Activated CD4-positive, alpha-beta T cell treated with anti-CD3 and anti-CD28 coated beads, Interleukin-2, amount 10 ng/mL, durations not matched to agents 7 days and 5 days (primary cell): ENCODE measurements around the gene AQP6. TPM values are rescaled to one million over a fixed set of nuclear protein-coding genes. Genes with fewer than 3 reads are reported as not detected.

Experiments
- CTCF ChIA-PET: fragments of 350-600 bp; sonication (Branson Sonifier 250); formaldehyde crosslinking; loops from one replicate; lab custom pipeline; 2021; ENCODE audit warnings: antibody characterized with exemption; lab: Charles Lee
- POLR2A ChIA-PET: fragments of 350-600 bp; sonication (Branson Sonifier 250); formaldehyde crosslinking; loops from one replicate; lab custom pipeline; 2021; ENCODE audit warnings: antibody characterized with exemption; lab: Charles Lee
- DNase-seq: peaks from one replicate; pipeline ENCODE4 v3.0.0-alpha.2; 2020
- H3K27ac Mint-ChIP-seq: one replicate; pipeline ENCODE4 v1.8.0; 2021; ENCODE audit warnings: mild to moderate bottlenecking, moderate library complexity, mixed read lengths
- H3K27me3 Mint-ChIP-seq: one replicate; pipeline ENCODE4 v1.8.0; 2021; ENCODE audit warnings: mixed read lengths
- H3K36me3 Mint-ChIP-seq: one replicate; pipeline ENCODE4 v1.8.0; 2021; ENCODE audit warnings: low read depth, mixed read lengths
- H3K4me1 Mint-ChIP-seq: one replicate; pipeline ENCODE4 v1.8.0; 2021; ENCODE audit warnings: mixed read lengths
- H3K4me3 Mint-ChIP-seq: one replicate; pipeline ENCODE4 v1.8.0; 2021; ENCODE audit warnings: mild to moderate bottlenecking, moderate library complexity, mixed read lengths
- H3K9me3 Mint-ChIP-seq: one replicate; pipeline ENCODE4 v1.8.0; 2021; ENCODE audit warnings: mixed read lengths
- total RNA-seq, 2 experiments: library from RNA; stranded (reverse); gene quantifications; one replicate each; pipeline ENCODE4 v1.2.3, GENCODE V29; 2021

Gene AQP6
- total RNA-seq, 2 experiments from 2014 or later: not detected

GRCh38 chr12:49970658-49971057 lies 2.1 kb upstream of the AQP6 start:
- H3K27me3 Mint-ChIP-seq: peaks cover 10% of the 10 kb centered on the region
- peaks cover 4% of the 10 kb centered on the region for H3K4me1 Mint-ChIP-seq
- ChIA-PET CTCF (interaction anchor here (7.8 kb wide), 1 partner anchor 11 kb away, joined by 87 read pairs; no protein-coding TSS in a partner anchor), POLR2A (no interaction called here)
- H3K36me3 Mint-ChIP-seq: no peaks in the 10 kb centered on the region
- no peak overlapping the region for H3K27ac Mint-ChIP-seq
- H3K4me3 Mint-ChIP-seq: no peak overlapping the region
- no peaks in the 10 kb centered on the region for H3K9me3 Mint-ChIP-seq
- DNase-seq: no peak

DNA sequence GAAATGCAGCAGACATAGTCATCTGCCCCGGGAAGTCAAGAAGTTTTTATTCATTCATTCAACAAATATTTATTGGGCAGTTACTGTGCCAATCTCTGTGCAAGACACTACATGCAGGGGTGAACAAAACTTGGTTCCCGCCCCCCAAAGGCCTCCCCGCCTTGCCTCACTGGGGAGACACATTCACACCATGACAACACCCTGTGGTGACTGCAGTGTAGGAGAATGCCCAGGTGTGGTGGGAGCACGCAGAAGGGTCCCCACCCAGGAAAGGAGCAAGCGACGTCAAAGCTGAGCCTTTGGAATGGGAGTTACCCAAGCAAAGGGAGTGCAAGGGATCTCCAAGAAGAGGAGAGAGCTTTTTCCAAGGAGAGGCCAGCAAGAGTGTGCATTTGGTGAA lies 1.6 kb upstream of the AQP6 start:
- Mint-ChIP-seq H3K27ac (no peak overlapping the region), H3K36me3 (no peaks in the 10 kb centered on the region), H3K9me3 (no peaks in the 10 kb centered on the region), H3K27me3 (peaks cover 7% of the 10 kb centered on the region), H3K4me3 (no peak overlapping the region), H3K4me1 (peaks cover 4% of the 10 kb centered on the region)
- DNase-seq: no peak
- POLR2A ChIA-PET: no interaction called here
- CTCF ChIA-PET: interaction anchor here (7.8 kb wide), 1 partner anchor 10 kb away, joined by 87 read pairs; no protein-coding TSS in a partner anchor

DNA sequence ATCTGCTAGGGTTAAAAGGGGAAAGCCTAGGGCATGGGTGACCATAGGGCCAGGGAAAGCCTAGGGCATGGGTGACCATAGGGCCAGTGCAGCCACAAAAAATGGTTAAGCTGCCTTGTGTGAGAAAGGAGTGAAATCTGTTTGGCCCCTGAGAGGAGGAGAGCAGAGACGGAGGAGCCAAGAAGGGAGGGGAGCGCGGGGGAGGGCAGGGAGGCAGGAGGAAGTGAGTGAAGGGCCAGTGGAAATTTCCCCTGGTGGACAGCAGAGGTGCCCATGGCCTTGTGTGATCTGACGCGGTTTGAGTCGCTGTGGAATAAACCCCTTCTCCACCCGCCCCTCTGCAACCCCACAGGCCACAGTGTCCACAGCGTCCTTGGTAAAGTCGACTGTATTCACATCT lies 618 bp upstream of the AQP6 start:
- Mint-ChIP-seq H3K4me1 (peaks cover 2% of the 10 kb centered on the region), H3K9me3 (no peaks in the 10 kb centered on the region), H3K27ac (no peak overlapping the region), H3K4me3 (no peak overlapping the region), H3K27me3 (peaks cover 3% of the 10 kb centered on the region), H3K36me3 (no peaks in the 10 kb centered on the region)
- POLR2A ChIA-PET: interaction anchor here (0.6 kb wide), 1 partner anchor 42 kb away, joined by 3 read pairs; no protein-coding TSS in a partner anchor
- CTCF ChIA-PET: interaction anchor here (0.8 to 7.8 kb wide), 3 partner anchors 9 to 34 kb away, joined by 3 to 87 read pairs (median 3); no protein-coding TSS in a partner anchor
- DNase-seq: no peak

DNA sequence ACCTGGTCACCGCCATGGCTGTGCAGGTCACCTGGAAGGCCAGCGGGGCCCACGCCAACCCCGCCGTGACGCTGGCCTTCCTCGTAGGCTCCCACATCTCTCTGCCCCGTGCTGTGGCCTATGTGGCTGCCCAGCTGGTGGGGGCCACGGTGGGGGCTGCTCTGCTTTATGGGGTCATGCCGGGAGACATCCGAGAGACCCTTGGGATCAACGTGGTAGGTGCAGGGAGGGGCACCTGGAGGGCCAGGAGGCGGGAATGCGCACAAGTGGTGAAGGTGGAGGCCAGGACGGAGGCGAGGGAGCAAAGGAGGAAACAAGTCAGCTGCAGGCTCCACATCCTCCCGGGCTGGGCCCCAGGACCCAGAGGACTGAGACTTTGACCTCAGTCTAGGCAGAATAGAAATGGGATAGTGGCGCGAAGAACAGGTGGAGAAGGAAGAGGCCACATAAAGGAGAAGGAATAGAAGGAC lies 649 bp downstream of the AQP6 start:
- Mint-ChIP-seq H3K4me3 (no peak overlapping the region), H3K36me3 (no peaks in the 10 kb centered on the region), H3K27ac (no peak overlapping the region), H3K9me3 (no peaks in the 10 kb centered on the region), H3K27me3 (no peaks in the 10 kb centered on the region), H3K4me1 (no peaks in the 10 kb centered on the region)
- no peak for DNase-seq
- ChIA-PET CTCF (interaction anchor here (0.6 kb wide), 1 partner anchor 516 kb away, joined by 3 read pairs; no protein-coding TSS in a partner anchor), POLR2A (no interaction called here)

- DNase-seq: no peak
- Mint-ChIP-seq H3K27ac (no peak overlapping the region), H3K27me3 (no peaks in the 10 kb centered on the region), H3K9me3 (no peaks in the 10 kb centered on the region), H3K4me3 (no peak overlapping the region), H3K4me1 (no peaks in the 10 kb centered on the region), H3K36me3 (no peaks in the 10 kb centered on the region)
- ChIA-PET POLR2A (no interaction called here), CTCF (interaction anchor here (0.8 to 1.1 kb wide), 3 partner anchors 10 to 81 kb away, joined by 3 to 6 read pairs (median 3); no protein-coding TSS in a partner anchor)
Measured at GRCh38 chr12:49974231-49974675, 1.5 kb downstream of the AQP6 start.

DNA sequence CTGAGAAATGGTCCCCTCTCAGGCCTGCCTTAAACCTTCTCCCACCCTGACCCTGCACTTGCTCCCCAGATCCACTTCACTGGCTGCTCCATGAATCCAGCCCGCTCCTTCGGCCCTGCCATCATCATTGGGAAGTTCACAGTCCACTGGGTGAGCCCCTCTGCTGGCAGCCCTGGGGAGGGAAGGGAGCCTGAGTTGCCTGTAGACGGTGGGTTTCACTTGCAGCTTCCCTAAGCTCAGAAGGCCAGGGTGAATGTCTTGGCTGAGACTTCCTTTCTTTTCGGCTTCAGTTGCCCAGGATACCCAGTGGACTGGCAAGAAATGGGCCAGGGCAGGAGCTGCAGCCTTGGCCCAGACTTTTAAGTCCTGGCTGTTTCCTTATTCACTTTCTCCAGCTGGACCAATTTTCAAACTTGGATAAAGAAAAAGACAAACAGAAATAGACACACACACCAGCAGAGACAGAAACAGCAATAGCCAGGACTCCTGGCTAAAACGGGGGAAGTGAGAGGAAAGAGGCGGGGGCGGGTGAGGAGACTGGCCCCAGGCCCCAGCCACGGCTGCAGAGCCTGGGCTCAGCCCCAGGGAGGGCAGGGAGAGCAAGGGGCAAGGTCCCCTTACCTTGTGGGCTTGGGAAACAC lies 2.0 kb downstream of the AQP6 start:
- Mint-ChIP-seq H3K27me3 (no peaks in the 10 kb centered on the region), H3K4me3 (no peak overlapping the region), H3K27ac (no peak overlapping the region), H3K4me1 (no peaks in the 10 kb centered on the region), H3K9me3 (no peaks in the 10 kb centered on the region), H3K36me3 (no peaks in the 10 kb centered on the region)
- no peak for DNase-seq
- ChIA-PET POLR2A (no interaction called here), CTCF (interaction anchor here (0.8 to 1.1 kb wide), 3 partner anchors 9 to 81 kb away, joined by 3 to 6 read pairs (median 3); no protein-coding TSS in a partner anchor)

DNA sequence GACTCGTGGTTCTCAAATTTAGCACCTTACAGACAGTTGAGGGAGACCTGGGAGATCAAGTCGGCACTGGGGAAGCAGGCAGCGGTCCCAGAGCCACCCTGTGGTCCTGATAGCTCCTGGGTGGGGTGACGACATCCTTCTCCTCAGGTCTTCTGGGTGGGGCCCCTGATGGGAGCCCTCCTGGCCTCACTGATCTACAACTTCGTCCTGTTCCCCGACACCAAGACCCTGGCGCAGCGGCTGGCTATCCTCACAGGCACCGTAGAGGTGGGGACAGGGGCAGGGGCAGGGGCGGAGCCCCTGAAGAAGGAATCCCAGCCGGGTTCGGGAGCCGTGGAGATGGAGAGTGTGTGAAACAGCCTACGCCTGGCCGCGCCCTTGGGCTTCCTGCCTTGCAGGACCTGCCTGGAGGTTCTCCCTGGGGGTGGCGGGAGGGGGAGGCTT lies 2.6 kb downstream of the AQP6 start:
- Mint-ChIP-seq H3K4me1 (no peaks in the 10 kb centered on the region), H3K9me3 (no peaks in the 10 kb centered on the region), H3K27me3 (no peaks in the 10 kb centered on the region), H3K27ac (no peak overlapping the region), H3K4me3 (no peak overlapping the region), H3K36me3 (no peaks in the 10 kb centered on the region)
- DNase-seq: no peak
- CTCF ChIA-PET: interaction anchor here (0.7 to 2.2 kb wide), 5 partner anchors 8 to 81 kb away, joined by 3 to 16 read pairs (median 3); partner anchors contain the start of gene AQP2
- POLR2A ChIA-PET: no interaction called here

DNA sequence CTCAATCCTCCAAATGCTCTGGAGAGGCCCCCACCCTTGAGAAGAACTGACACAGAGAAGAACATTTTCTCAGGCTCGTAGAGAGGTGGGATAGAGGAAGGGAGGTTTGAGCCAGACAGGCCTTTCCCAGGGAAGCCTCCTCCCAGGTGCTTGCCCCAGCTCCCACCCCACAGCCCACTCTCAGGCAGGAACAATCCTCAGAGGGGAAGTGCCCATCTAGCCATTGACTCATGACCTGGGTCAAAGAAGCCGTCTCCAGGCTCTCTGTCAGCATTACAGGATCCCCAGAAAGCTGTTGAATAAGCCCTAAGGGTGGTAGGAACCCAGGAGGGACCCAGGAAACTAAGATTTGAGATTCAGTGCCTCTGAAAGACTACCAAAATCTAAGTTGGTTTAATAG lies 3.8 kb downstream of the AQP6 start:
- Mint-ChIP-seq H3K4me3 (no peak overlapping the region), H3K9me3 (no peaks in the 10 kb centered on the region), H3K27ac (no peak overlapping the region), H3K4me1 (no peaks in the 10 kb centered on the region), H3K36me3 (no peaks in the 10 kb centered on the region), H3K27me3 (no peaks in the 10 kb centered on the region)
- DNase-seq: no peak
- ChIA-PET POLR2A (no interaction called here), CTCF (interaction anchor here (2.0 to 2.2 kb wide), 2 partner anchors 9 to 26 kb away, joined by 5 to 16 read pairs; partner anchors contain the start of gene AQP2)

GRCh38 chr12:49978125-49978524 lies 5.4 kb downstream of the AQP6 start:
- CTCF ChIA-PET: interaction anchor here (7.1 kb wide), 1 partner anchor 10 kb away, joined by 87 read pairs; no protein-coding TSS in a partner anchor
- no peaks in the 10 kb centered on the region for H3K4me1 Mint-ChIP-seq
- no peaks in the 10 kb centered on the region for H3K27me3 Mint-ChIP-seq
- H3K27ac Mint-ChIP-seq: no peak overlapping the region
- H3K9me3 Mint-ChIP-seq: no peaks in the 10 kb centered on the region
- H3K36me3 Mint-ChIP-seq: no peaks in the 10 kb centered on the region
- no peak for DNase-seq
- H3K4me3 Mint-ChIP-seq: no peak overlapping the region
- POLR2A ChIA-PET: no interaction called here

GRCh38 chr12:49979016-49979586 lies 6.4 kb downstream of the AQP6 start:
- H3K4me3 Mint-ChIP-seq: no peak overlapping the region
- H3K36me3 Mint-ChIP-seq: peaks cover 2% of the 10 kb centered on the region
- CTCF ChIA-PET: interaction anchor here (2.3 to 7.1 kb wide), 2 partner anchors 11 to 33 kb away, joined by 9 to 87 read pairs; no protein-coding TSS in a partner anchor
- H3K27ac Mint-ChIP-seq: no peak overlapping the region
- H3K4me1 Mint-ChIP-seq: no peaks in the 10 kb centered on the region
- H3K27me3 Mint-ChIP-seq: no peaks in the 10 kb centered on the region
- POLR2A ChIA-PET: no interaction called here
- DNase-seq: no peak
- no peaks in the 10 kb centered on the region for H3K9me3 Mint-ChIP-seq

GRCh38 chr12:49979791-49980190 lies 7.0 kb downstream of the AQP6 start:
- Mint-ChIP-seq H3K4me3 (no peak overlapping the region), H3K27me3 (no peaks in the 10 kb centered on the region), H3K4me1 (no peaks in the 10 kb centered on the region), H3K27ac (no peak overlapping the region), H3K9me3 (no peaks in the 10 kb centered on the region), H3K36me3 (peaks cover 4% of the 10 kb centered on the region)
- ChIA-PET POLR2A (no interaction called here), CTCF (interaction anchor here (0.5 to 7.1 kb wide), 8 partner anchors 12 to 307 kb away, joined by 3 to 87 read pairs (median 4); no protein-coding TSS in a partner anchor)
- DNase-seq: no peak

DNA sequence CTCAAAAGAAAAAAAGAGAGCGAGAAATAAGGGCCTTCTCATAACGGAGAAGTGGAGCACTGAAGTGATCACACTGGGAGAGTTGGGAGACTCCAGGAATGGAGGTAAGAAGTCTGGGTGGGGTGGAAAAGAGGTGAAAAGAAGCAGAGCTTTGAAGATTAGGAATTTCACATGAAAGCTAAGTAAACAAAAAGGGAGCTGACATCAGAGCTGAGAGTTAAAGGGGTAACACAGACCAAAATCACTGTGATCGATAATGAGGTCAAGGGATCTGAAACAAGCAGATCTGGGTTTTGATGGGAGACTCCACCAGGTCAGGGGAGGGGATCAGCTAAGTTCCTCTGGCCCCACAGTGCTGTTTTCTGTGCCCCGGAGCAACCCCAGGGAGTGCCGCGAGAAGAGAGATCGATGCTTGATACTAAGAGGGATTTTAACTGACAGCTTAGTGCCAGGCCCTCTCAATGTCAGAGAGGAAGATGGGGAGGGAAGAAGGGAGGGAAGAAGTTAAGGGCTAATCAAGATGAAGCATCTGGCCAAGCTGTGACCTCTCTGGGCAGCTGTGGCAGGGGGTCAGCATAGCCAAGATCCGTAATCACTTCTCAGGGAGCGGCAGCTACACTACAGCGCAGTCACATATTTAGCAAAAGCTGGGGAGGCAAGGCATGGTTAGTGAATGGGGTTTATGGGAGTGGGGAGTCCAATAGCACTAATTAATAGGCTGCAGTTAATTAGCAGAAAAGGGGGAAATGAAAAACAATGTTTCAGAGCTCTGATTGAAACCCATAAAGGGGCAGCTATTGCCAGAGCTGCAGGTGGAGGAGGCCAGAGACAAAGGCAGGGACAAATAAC lies 8.0 kb downstream of the AQP6 start:
- no peak for DNase-seq
- peaks cover 9% of the 10 kb centered on the region for H3K36me3 Mint-ChIP-seq
- no peak overlapping the region for H3K4me3 Mint-ChIP-seq
- H3K4me1 Mint-ChIP-seq: no peaks in the 10 kb centered on the region
- H3K9me3 Mint-ChIP-seq: no peaks in the 10 kb centered on the region
- no peaks in the 10 kb centered on the region for H3K27me3 Mint-ChIP-seq
- ChIA-PET POLR2A (no interaction called here), CTCF (interaction anchor here (0.5 to 7.1 kb wide), 8 partner anchors 12 to 228 kb away, joined by 3 to 87 read pairs (median 6); partner anchors contain the start of gene COX14)
- H3K27ac Mint-ChIP-seq: no peak overlapping the region
